ENCODE results near the gene FUCA2.
"Not testable (repeated sequence)": the region's sequence is repeated elsewhere in the genome, so short reads cannot be mapped to it uniquely, and the experiment has no call there.

Gene FUCA2

GRCh38 chr6:143449082-143449713 is 62.3 kb downstream of the FUCA2 start:
- no peak for TF ChIP-seq CTCF (IDR thresholded peaks at IDR 0.05; ENCODE audit: control insufficient read depth, extremely low read depth, insufficient read depth)
- no peak for DNase-seq (ENCODE audit: low read depth)
- peak overlapping the region; percentile 76 for H3K4me3 ChIP-seq (ENCODE audit: low read depth, low read length)

- not testable (repeated sequence) for DNase-seq (ENCODE audit: low read depth); H3K4me3 ChIP-seq (ENCODE audit: low read depth, low read length)
Measured at GRCh38 chr6:143447865-143448264, 63.7 kb downstream of the FUCA2 start.

Measured in LNCaP clone FGC (cell line).